ENCODE measurements around the gene IP6K2. TPM values are rescaled to one million over a fixed set of nuclear protein-coding genes. Genes with fewer than 3 reads are reported as not detected.
A peak's percentile ranks its signal among the peaks of the same experiment; 100 is the strongest.

The IP6K2 gene
- total RNA-seq, 1 experiment from 2014 or later, result 102 TPM

DNA sequence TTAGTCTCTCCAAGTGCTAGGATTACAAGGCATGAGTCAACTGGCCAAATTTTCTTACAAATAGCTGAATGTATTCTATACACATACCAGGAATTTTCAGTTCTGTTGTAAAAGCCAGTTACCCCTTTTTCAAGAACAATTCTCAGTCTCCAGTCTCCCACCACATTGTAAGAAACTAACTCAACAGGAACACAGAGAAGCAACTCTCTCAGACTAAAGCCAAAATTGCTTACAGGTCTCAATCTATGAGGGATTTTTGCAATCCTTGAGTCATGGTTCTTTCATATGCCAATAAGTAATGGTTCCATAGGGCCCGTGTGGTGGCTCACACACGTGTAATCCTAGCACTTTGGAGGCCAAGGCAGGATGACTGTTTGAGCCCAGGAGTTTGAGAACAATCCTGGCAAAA is 8.5 kb downstream of the IP6K2 start:
- no TSS peak for BruUV-seq (replicated peaks)
- H3K9me3 ChIP-seq (ENCODE audit: low read length), result no peaks in the 10 kb centered on the region
- no peak overlapping the region for H3K9ac ChIP-seq (ENCODE audit: low read length)
- peaks cover 97% of the 10 kb centered on the region for H3K79me2 ChIP-seq (ENCODE audit: low read length)
- H3K4me3 ChIP-seq (ENCODE audit: low read length), result no peak overlapping the region
- H3F3A ChIP-seq (ENCODE audit: low read length, unreplicated experiment), result no peaks in the 10 kb centered on the region
- peaks cover 70% of the 10 kb centered on the region for H4K20me1 ChIP-seq (ENCODE audit: low read length)
- intact Hi-C loops (cut with micrococcal nuclease), result no loop called here
- peaks cover 12% of the 10 kb centered on the region for H3K4me1 ChIP-seq (ENCODE audit: insufficient read depth, low read length)
- H3K36me3 ChIP-seq (ENCODE audit: low read depth, low read length), result peaks cover 56% of the 10 kb centered on the region
- ChIA-PET CTCF (interaction anchor here (0.5 to 0.9 kb wide), 3 partner anchors 10 to 131 kb away, joined by 3 read pairs; no protein-coding TSS in a partner anchor), POLR2A (ENCODE audit: unreplicated experiment) (interaction anchor here (0.6 to 1.1 kb wide), 4 partner anchors 9 to 321 kb away, joined by 3 to 17 read pairs (median 4); partner anchors contain the start of gene IMPDH2)
- H3K27me3 ChIP-seq (ENCODE audit: low read length), result no peaks in the 10 kb centered on the region
- H3K27ac ChIP-seq (ENCODE audit: low read length), result peak overlapping the region; percentile 55
- DNase-seq (peak; percentile 35), ATAC-seq (peak; percentile 10)
- peak overlapping the region; percentile 32; the same call in 1 of the 2 replicates for H3K4me2 ChIP-seq (ENCODE audit: low read length)
- H2AFZ ChIP-seq (ENCODE audit: low read length), result no peak overlapping the region
- TF ChIP-seq EZH2phosphoT487 (IDR thresholded peaks at IDR 0.05; ENCODE audit: borderline replicate concordance, low read length) (no peak), EZH2 (IDR thresholded peaks at IDR 0.05; ENCODE audit: low read length, unreplicated experiment) (no peak)
- TF ChIP-seq, protein P1, sequence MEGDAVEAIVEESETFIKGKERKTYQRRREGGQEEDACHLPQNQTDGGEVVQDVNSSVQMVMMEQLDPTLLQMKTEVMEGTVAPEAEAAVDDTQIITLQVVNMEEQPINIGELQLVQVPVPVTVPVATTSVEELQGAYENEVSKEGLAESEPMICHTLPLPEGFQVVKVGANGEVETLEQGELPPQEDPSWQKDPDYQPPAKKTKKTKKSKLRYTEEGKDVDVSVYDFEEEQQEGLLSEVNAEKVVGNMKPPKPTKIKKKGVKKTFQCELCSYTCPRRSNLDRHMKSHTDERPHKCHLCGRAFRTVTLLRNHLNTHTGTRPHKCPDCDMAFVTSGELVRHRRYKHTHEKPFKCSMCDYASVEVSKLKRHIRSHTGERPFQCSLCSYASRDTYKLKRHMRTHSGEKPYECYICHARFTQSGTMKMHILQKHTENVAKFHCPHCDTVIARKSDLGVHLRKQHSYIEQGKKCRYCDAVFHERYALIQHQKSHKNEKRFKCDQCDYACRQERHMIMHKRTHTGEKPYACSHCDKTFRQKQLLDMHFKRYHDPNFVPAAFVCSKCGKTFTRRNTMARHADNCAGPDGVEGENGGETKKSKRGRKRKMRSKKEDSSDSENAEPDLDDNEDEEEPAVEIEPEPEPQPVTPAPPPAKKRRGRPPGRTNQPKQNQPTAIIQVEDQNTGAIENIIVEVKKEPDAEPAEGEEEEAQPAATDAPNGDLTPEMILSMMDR (conservative IDR thresholded peaks at IDR 0.05; ENCODE audit: low read depth, low read length), result no peak
- H3K9me2 ChIP-seq (replicated peaks; ENCODE audit: low read length), result no peaks in the 10 kb centered on the region

DNA sequence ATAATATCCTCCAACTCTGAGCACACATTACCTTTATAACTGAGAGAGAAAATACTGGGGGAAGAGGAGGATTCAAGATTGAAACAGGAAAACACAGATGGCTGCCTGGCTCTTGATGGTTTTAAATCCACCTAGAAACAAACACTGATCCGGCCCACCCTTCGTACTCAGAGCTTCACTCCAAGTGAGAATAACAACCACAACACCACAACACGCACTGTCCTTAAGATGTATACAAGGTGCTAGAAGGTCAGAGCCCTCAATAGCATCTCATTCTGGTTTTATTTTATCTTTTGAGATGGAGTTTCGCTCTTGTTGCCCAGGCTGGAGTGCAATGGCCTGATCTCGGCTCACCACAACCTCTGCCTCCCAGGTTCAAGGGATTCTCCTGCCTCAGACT is 9.9 kb downstream of the IP6K2 start:
- Histone ChIP-seq H3F3A (ENCODE audit: low read length, unreplicated experiment) (no peaks in the 10 kb centered on the region), H3K9me3 (ENCODE audit: low read length) (no peaks in the 10 kb centered on the region), H3K4me1 (ENCODE audit: insufficient read depth, low read length) (peaks cover 12% of the 10 kb centered on the region), H3K27ac (ENCODE audit: low read length) (no peak overlapping the region), H3K79me2 (ENCODE audit: low read length) (peaks cover 98% of the 10 kb centered on the region), H4K20me1 (ENCODE audit: low read length) (peaks cover 72% of the 10 kb centered on the region), H3K9me2 (replicated peaks; ENCODE audit: low read length) (no peaks in the 10 kb centered on the region), H3K4me3 (ENCODE audit: low read length) (no peak overlapping the region), H3K27me3 (ENCODE audit: low read length) (no peaks in the 10 kb centered on the region), H2AFZ (ENCODE audit: low read length) (no peak overlapping the region), H3K4me2 (ENCODE audit: low read length) (no peak overlapping the region), H3K36me3 (ENCODE audit: low read depth, low read length) (peaks cover 57% of the 10 kb centered on the region), H3K9ac (ENCODE audit: low read length) (no peak overlapping the region)
- CTCF ChIA-PET, result no interaction called here
- intact Hi-C loops (cut with micrococcal nuclease), result no loop called here
- POLR2A ChIA-PET (ENCODE audit: unreplicated experiment), result interaction anchor here (0.6 kb wide), 1 partner anchor 55 kb away, joined by 3 read pairs; no protein-coding TSS in a partner anchor
- no TSS peak for BruUV-seq (replicated peaks)
- TF ChIP-seq, protein P1 (conservative IDR thresholded peaks at IDR 0.05; ENCODE audit: low read depth, low read length), result no peak
- no peak for TF ChIP-seq EZH2 (IDR thresholded peaks at IDR 0.05; ENCODE audit: low read length, unreplicated experiment)
- no peak for TF ChIP-seq EZH2phosphoT487 (IDR thresholded peaks at IDR 0.05; ENCODE audit: borderline replicate concordance, low read length)
- ATAC-seq, result no peak
- no peak for DNase-seq

DNA sequence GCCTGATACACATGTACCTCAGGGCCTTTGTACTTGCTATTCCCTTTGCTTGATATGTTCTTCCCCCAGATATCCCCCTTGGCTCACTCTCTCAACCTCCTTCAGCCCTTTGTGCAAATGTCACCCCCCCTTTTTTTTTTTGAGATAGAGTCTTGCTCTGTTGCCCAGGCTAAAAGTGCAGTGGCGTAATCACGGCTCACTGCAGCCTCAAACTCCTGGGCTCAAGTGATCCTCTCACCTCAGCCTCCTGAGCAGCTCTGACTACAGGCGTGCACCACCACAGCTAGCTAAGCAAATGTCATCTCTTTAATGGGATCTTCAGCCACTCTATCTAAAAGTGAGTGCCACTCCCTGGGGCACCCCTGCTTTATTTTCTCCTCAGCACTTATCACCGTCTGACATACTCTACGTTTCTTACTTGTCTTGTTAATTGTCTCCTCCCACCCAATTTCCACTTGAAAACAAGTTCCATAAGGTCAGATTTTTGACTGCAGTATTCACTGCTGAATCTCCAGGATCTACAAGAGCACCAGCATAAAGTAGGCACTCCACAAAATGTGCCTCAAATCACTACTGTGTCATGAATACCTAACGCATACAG is 14.6 kb downstream of the IP6K2 start:
- no peak overlapping the region for H3K27ac ChIP-seq (ENCODE audit: low read length)
- H3K79me2 ChIP-seq (ENCODE audit: low read length), result peaks cover 98% of the 10 kb centered on the region
- H4K20me1 ChIP-seq (ENCODE audit: low read length), result peaks cover 62% of the 10 kb centered on the region
- no peak overlapping the region for H3K4me2 ChIP-seq (ENCODE audit: low read length)
- H3K4me3 ChIP-seq (ENCODE audit: low read length), result no peak overlapping the region
- POLR2A ChIA-PET (ENCODE audit: unreplicated experiment), result no interaction called here
- intact Hi-C loops (cut with micrococcal nuclease), result no loop called here
- peaks cover 4% of the 10 kb centered on the region; the same call in 1 of the 2 replicates for H3K4me1 ChIP-seq (ENCODE audit: insufficient read depth, low read length)
- H3K9me2 ChIP-seq (replicated peaks; ENCODE audit: low read length), result no peaks in the 10 kb centered on the region
- no peak for TF ChIP-seq EZH2phosphoT487 (IDR thresholded peaks at IDR 0.05; ENCODE audit: borderline replicate concordance, low read length)
- TF ChIP-seq EZH2 (IDR thresholded peaks at IDR 0.05; ENCODE audit: low read length, unreplicated experiment), result no peak
- TF ChIP-seq, protein P1 (conservative IDR thresholded peaks at IDR 0.05; ENCODE audit: low read depth, low read length), result no peak
- H3K9me3 ChIP-seq (ENCODE audit: low read length), result no peaks in the 10 kb centered on the region
- CTCF ChIA-PET, result no interaction called here
- H2AFZ ChIP-seq (ENCODE audit: low read length), result no peak overlapping the region
- BruUV-seq (replicated peaks), result no TSS peak
- no peak for DNase-seq
- H3F3A ChIP-seq (ENCODE audit: low read length, unreplicated experiment), result no peaks in the 10 kb centered on the region
- H3K36me3 ChIP-seq (ENCODE audit: low read depth, low read length), result peaks cover 50% of the 10 kb centered on the region
- ATAC-seq, result no peak
- H3K9ac ChIP-seq (ENCODE audit: low read length), result no peak overlapping the region
- H3K27me3 ChIP-seq (ENCODE audit: low read length), result no peaks in the 10 kb centered on the region
